Tibial artery (tissue), 4 donors: ENCODE results near the gene ARHGAP8.

ENCODE experiments used
- DNase-seq, 2 donors: peaks; one replicate each; pipeline ENCODE4 v3.0.0-alpha.2; 2019
- H3K27ac ChIP-seq, 2 donors: fragments of 200-600 bp; sonication (generic) in 1 of 2; 1 replicate in 1 of 2; 2 replicates in 1 of 2; pipeline ENCODE4 v1.5.1; 2018 to 2019; ENCODE audit warnings: mild to moderate bottlenecking in 1 of 2
- H3K27me3 ChIP-seq, 2 donors: fragments of 200-600 bp; sonication (generic) in 1 of 2; one replicate each; pipeline versions ENCODE4 v1.5.1 to v1.6.0; 2016 to 2019
- H3K36me3 ChIP-seq, 3 donors: fragments of 200-600 bp; sonication (generic) in 2 of 3; one replicate each; pipeline ENCODE4 v1.5.1; 2016 to 2019; ENCODE audit warnings: mild to moderate bottlenecking in 2 of 3
- H3K4me1 ChIP-seq, 4 donors: fragments of 200-600 bp; sonication (generic) in 2 of 4; 1 replicate in 3 of 4; 2 replicates in 1 of 4; pipeline ENCODE4 v1.5.1; 2016 to 2019
- H3K4me3 ChIP-seq, 2 donors: fragments of 200-600 bp; sonication (generic) in 1 of 2; 1 replicate in 1 of 2; 2 replicates in 1 of 2; pipeline ENCODE4 v1.5.1; 2018 to 2019; ENCODE audit warnings: mild to moderate bottlenecking in 2 of 2
- H3K9me3 ChIP-seq, 3 donors: fragments of 200-600 bp; sonication (generic) in 1 of 3; one replicate each; pipeline ENCODE4 v1.5.1; 2016 to 2019
- intact Hi-C: fragments of 100-400 bp; cut with DNase I; formaldehyde crosslinking; loops from one replicate; pipeline ENCODE4 v1.15.0; 2023; ENCODE audit warnings: low total_unique reads
- TF ChIP-seq, protein P1 (sequence below), 2 experiments: fragments of 200-600 bp in 1 of 2; fragments of 450-650 bp in 1 of 2; IDR thresholded peaks; one replicate each; pipeline ENCODE4 v1.5.1; 2017 to 2019; ENCODE audit warnings: antibody characterized with exemption in 2 of 2, mild to moderate bottlenecking in 1 of 2, moderate library complexity in 1 of 2

The ARHGAP8 gene

GRCh38 chr22:44759001-44759400 is 6.6 kb downstream of the ARHGAP8 start:
- intact Hi-C loops: no loop called here

GRCh38 chr22:44759430-44760310 is 7.3 kb downstream of the ARHGAP8 start:
- Histone ChIP-seq H3K9me3 (no peaks in the 10 kb centered on the region), H3K27me3 (peaks cover 0 to 21% of the 10 kb centered on the region in 2 donors), H3K4me3 (no peak overlapping the region), H3K4me1 (no peaks in the 10 kb centered on the region), H3K27ac (no peak overlapping the region), H3K36me3 (no peaks in the 10 kb centered on the region)
- DNase-seq: no peak
- intact Hi-C loops: no loop called here
- TF ChIP-seq, protein P1, sequence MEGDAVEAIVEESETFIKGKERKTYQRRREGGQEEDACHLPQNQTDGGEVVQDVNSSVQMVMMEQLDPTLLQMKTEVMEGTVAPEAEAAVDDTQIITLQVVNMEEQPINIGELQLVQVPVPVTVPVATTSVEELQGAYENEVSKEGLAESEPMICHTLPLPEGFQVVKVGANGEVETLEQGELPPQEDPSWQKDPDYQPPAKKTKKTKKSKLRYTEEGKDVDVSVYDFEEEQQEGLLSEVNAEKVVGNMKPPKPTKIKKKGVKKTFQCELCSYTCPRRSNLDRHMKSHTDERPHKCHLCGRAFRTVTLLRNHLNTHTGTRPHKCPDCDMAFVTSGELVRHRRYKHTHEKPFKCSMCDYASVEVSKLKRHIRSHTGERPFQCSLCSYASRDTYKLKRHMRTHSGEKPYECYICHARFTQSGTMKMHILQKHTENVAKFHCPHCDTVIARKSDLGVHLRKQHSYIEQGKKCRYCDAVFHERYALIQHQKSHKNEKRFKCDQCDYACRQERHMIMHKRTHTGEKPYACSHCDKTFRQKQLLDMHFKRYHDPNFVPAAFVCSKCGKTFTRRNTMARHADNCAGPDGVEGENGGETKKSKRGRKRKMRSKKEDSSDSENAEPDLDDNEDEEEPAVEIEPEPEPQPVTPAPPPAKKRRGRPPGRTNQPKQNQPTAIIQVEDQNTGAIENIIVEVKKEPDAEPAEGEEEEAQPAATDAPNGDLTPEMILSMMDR (IDR thresholded peaks at IDR 0.05): no peak

More at GRCh38 chr22:44759001-44759400, 6.6 kb downstream of the ARHGAP8 start:
- Histone ChIP-seq H3K27me3 (peaks cover 0 to 27% of the 10 kb centered on the region in 2 donors), H3K4me3 (no peak overlapping the region), H3K4me1 (no peaks in the 10 kb centered on the region), H3K9me3 (no peaks in the 10 kb centered on the region), H3K36me3 (no peaks in the 10 kb centered on the region), H3K27ac (no peak overlapping the region)
- TF ChIP-seq, protein P1 (IDR thresholded peaks at IDR 0.05): no peak
- no peak for DNase-seq

- DNase-seq: no peak
- TF ChIP-seq, protein P1 (IDR thresholded peaks at IDR 0.05): no peak
- intact Hi-C loops: no loop called here
Measured at GRCh38 chr22:44760476-44760875, 8.1 kb downstream of the ARHGAP8 start.

GRCh38 chr22:44761025-44761424 is 8.7 kb downstream of the ARHGAP8 start:
- Histone ChIP-seq H3K4me3 (no peak overlapping the region), H3K9me3 (no peaks in the 10 kb centered on the region), H3K4me1 (peaks cover 0 to 9% (median 0%) of the 10 kb centered on the region in 4 donors), H3K27ac (no peak overlapping the region), H3K36me3 (no peaks in the 10 kb centered on the region), H3K27me3 (peaks cover 0 to 13% of the 10 kb centered on the region in 2 donors)
- intact Hi-C loops: no loop called here
- no peak for DNase-seq
- TF ChIP-seq, protein P1 (IDR thresholded peaks at IDR 0.05): no peak

More at GRCh38 chr22:44760476-44760875, 8.1 kb downstream of the ARHGAP8 start:
- Histone ChIP-seq H3K9me3 (no peaks in the 10 kb centered on the region), H3K36me3 (no peaks in the 10 kb centered on the region), H3K27ac (no peak overlapping the region), H3K4me3 (no peak overlapping the region), H3K27me3 (peaks cover 0 to 13% of the 10 kb centered on the region in 2 donors), H3K4me1 (peaks cover 0 to 3% (median 0%) of the 10 kb centered on the region in 4 donors)

- Histone ChIP-seq H3K4me3 (no peak overlapping the region), H3K27ac (no peak overlapping the region), H3K9me3 (no peaks in the 10 kb centered on the region), H3K27me3 (peaks cover 0 to 4% of the 10 kb centered on the region in 2 donors), H3K36me3 (no peaks in the 10 kb centered on the region), H3K4me1 (peaks cover 0 to 9% (median 0%) of the 10 kb centered on the region in 4 donors)
- TF ChIP-seq, protein P1 (IDR thresholded peaks at IDR 0.05): no peak
- intact Hi-C loops: no loop called here
- DNase-seq: no peak
Measured at GRCh38 chr22:44764373-44764772, 12.0 kb downstream of the ARHGAP8 start.
